GM12872 (cell line): ENCODE data around the gene GAS2L2.

Experiments
- TF ChIP-seq, protein P1 (sequence below): IDR thresholded peaks from 3 replicates; pipeline ENCODE4 v1.5.1; 2011; ENCODE audit warnings: low read depth, mild to moderate bottlenecking, low read length, moderate library complexity; ENCODE audit not compliant: insufficient read depth

GAS2L2 gene

DNA sequence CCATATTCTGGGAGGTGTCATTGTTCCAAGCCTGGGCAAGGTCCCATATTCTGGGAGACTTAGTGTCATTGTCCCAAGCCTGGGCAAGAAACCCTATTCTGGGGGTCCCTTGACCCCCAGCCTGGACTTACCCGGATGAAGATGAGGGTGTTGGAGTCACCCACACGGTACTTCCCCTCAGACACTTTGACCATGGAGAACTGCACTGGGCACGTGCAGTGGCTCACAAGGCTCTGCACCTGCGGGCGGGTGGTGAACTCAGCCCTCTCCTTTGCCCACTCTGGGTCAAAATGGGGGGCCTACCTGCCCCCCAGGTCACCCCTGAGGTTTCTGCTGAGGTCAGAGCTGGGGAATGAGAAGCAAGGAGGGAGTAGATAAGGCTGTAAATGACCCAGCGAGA lies 4.1 kb downstream of the GAS2L2 start:
- TF ChIP-seq, protein P1, sequence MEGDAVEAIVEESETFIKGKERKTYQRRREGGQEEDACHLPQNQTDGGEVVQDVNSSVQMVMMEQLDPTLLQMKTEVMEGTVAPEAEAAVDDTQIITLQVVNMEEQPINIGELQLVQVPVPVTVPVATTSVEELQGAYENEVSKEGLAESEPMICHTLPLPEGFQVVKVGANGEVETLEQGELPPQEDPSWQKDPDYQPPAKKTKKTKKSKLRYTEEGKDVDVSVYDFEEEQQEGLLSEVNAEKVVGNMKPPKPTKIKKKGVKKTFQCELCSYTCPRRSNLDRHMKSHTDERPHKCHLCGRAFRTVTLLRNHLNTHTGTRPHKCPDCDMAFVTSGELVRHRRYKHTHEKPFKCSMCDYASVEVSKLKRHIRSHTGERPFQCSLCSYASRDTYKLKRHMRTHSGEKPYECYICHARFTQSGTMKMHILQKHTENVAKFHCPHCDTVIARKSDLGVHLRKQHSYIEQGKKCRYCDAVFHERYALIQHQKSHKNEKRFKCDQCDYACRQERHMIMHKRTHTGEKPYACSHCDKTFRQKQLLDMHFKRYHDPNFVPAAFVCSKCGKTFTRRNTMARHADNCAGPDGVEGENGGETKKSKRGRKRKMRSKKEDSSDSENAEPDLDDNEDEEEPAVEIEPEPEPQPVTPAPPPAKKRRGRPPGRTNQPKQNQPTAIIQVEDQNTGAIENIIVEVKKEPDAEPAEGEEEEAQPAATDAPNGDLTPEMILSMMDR, result no peak

DNA sequence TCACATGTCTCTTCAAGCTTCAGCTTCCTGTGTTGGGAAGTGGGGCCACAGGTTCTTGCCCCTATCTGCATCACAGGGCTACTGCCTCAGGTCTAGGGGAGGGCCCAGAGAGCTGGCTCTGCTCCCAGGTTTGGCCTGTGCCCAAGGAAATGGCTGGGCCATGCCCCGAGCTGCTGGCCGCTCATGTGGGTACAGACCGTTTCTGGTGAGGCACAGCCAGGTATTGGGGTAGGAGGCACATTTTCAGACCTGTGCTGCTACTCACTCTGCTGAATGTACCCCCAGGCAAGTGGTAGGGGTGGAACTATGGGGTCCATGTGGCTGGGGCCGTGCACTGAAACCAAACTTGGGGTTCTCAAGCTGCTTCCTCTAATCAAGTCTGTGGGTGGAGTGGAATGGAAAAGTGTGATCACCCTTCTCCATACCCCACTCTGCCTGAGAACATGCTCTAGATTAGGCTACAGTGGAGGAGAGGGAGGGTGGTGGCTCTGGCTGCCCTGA lies 4.6 kb downstream of the GAS2L2 start:
- TF ChIP-seq, protein P1, result no peak

DNA sequence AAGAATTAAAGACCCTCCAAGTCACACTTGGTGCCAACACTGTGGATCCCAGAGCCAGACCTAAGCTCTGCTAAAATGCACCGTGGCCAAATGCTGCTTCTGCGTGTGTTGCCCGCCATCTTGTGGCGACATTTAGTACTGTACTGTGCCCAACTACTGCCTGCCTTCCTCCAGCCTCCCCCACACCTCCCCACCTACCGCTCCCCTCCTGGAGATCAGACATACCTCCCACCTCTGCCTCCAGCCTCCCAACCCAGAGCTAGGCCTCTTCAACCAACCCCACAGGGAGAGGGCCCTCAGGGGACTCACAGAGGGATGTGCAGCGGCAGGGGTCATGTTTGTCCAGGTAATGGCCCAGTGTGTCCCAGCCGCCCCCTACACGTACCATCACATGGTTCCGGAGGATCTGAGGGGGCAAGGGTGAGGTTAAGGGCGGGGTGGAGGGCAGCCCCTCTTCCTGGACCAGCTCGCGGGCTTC lies 5.5 kb downstream of the GAS2L2 start:
- TF ChIP-seq, protein P1, result peak; percentile 86

DNA sequence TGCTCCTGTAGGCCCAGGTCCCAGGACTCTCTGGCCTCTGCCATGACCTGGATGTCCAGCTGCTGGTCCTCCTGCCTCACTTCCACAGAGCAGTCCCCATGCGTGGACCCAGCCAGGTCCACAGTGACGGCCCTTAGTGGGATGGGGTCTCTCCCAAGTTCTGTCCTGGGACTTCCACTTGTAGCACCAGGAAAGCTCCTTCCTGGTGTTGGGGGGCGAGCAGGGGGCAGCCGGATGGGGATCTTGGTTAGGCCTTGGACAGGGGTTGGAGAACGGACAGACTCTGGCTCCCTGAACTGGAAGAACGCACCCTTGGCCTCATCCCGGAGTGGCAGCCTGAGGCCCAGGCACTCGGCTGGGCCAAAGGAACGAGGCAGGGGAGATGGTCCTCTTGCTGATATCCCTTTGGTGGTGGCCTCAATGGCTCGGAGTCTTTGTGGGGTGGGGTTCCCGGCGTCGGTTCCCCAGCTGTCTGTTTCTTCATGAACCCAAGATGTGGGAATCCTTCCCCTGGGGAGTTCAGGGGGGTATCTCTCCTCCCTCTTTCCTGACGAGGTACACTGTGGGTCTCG lies 7.2 kb downstream of the GAS2L2 start:
- TF ChIP-seq, protein P1, result no peak

- TF ChIP-seq, protein P1, result no peak
These were observed 7.8 kb downstream of the GAS2L2 start for GRCh38 chr17:35745246-35745645.

DNA sequence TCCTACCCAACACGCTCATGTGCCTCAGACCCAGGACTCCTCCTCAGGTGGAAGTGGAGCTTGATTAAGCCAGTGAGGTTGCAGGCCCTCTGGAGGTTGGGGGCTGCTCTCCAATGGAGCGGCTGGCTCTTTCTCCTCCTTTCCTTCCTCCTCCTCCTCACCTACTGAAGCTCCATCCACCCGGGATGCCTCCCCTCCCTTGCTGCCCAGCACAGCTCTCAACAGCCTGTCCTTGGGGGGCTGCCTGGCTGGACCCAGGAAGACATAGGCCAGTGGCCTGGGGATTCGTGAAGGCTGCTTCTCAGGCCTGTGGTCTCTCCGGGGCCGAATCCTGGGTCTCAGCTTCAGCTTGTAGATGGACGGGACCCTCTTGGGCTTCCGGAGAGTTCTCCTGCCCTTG lies 8.2 kb downstream of the GAS2L2 start:
- TF ChIP-seq, protein P1, result no peak

DNA sequence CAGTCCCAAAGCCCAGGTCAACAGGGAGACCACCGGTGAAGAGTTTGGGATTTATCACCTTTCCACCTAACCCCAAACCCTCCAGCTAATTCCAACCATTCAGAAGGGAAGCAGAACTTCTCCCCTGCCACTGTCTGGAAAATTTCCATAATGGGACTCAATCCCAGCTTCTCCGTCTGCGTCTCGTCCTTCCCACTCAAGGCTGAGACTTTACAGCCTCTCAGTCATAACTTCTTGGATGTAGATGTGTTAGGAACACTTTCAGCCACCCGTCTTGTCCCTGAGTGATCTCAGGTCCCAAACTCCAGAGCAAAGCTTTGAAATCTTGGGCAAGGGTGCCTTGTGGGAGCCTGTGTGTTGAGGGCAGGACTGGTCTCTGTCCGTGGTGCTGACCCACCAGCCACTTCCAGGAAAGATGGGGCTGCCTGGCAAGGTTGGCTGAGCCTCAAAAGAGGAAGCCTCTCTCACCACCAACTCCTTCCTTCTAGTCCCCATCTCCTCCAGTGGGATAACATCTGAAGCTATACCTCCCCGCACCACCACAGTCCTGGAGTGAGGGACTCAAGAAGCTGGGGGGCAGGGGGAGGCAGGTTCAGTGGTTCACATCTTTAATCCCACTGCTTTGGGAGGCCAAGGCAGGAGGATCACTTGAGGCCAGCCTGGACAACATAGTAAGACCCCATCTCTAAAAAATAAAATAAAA lies 9.3 kb downstream of the GAS2L2 start:
- TF ChIP-seq, protein P1, result no peak
